ENCODE data around the gene SPIRE1.

Gene SPIRE1

DNA sequence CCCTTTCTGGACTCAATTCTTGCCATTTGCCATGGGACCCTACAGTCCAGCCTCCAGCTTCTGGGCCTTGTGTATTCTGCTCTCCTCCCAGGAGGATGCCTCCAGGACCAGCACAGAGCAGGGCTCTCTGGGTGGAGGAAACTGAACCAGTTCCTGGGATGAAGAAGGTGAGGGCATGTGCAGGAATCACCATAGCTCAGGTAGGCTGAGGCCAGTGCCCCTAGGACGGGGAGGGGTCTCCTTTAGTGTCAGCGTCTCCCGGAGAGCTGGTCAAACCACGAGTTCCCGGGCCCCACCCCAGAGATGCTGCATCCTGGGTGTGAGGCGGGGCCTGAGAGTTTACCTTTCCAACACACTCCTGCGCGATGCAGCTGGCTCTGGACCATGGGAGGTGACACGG lies 256.0 kb downstream of the SPIRE1 start:
- TF ChIP-seq, protein P1, sequence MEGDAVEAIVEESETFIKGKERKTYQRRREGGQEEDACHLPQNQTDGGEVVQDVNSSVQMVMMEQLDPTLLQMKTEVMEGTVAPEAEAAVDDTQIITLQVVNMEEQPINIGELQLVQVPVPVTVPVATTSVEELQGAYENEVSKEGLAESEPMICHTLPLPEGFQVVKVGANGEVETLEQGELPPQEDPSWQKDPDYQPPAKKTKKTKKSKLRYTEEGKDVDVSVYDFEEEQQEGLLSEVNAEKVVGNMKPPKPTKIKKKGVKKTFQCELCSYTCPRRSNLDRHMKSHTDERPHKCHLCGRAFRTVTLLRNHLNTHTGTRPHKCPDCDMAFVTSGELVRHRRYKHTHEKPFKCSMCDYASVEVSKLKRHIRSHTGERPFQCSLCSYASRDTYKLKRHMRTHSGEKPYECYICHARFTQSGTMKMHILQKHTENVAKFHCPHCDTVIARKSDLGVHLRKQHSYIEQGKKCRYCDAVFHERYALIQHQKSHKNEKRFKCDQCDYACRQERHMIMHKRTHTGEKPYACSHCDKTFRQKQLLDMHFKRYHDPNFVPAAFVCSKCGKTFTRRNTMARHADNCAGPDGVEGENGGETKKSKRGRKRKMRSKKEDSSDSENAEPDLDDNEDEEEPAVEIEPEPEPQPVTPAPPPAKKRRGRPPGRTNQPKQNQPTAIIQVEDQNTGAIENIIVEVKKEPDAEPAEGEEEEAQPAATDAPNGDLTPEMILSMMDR (conservative IDR thresholded peaks at IDR 0.05; ENCODE audit: low read depth, low read length): no peak
- DNase-seq (ENCODE audit: low read depth): no peak
- H3K4me3 ChIP-seq (ENCODE audit: low read length): no peak overlapping the region

DNA sequence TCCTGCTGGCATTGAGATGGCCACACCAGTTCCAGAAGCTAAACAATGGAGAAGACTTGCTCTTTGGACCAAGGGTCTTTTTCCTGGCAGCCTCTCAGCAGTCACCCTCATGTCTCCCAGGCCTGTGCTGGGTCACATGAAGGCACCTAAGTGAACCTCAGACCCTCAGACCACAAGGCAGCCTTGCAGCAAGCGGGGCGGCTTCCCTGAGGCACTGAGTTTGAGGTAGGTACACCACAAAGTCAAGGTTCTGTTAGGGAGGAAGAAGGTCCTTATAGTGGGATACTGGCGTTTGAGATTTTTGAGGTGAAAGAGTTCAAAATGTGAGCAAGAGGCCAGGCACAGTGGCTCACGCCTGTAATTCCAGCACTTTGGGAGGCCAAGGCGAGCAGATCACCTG lies 258.7 kb downstream of the SPIRE1 start:
- H3K4me3 ChIP-seq (ENCODE audit: low read length): no peak overlapping the region
- TF ChIP-seq, protein P1 (conservative IDR thresholded peaks at IDR 0.05; ENCODE audit: low read depth, low read length): no peak
- DNase-seq (ENCODE audit: low read depth): no peak

DNA sequence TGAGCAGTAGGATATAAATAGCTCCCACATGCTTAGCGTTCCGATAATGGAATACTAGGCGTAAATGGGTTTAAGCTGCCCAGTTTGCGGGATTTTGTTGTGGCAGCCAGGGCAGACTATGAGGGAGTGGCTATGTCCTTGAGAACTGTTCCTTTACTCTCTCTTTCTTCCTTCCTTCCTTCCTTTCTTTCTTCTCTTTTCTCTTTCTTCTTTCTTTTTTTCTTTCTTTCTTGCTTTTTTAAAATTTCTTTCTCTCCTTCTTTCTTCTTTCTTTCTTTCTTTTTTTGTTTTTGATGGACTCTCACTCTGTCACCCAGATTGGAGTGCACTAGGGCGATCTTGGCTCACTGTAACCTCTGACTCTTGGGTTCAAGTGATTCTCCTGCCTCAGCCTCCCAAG lies 259.3 kb downstream of the SPIRE1 start:
- no peak overlapping the region for H3K4me3 ChIP-seq (ENCODE audit: low read length)
- DNase-seq (ENCODE audit: low read depth): no peak
- TF ChIP-seq, protein P1 (conservative IDR thresholded peaks at IDR 0.05; ENCODE audit: low read depth, low read length): no peak

DNA sequence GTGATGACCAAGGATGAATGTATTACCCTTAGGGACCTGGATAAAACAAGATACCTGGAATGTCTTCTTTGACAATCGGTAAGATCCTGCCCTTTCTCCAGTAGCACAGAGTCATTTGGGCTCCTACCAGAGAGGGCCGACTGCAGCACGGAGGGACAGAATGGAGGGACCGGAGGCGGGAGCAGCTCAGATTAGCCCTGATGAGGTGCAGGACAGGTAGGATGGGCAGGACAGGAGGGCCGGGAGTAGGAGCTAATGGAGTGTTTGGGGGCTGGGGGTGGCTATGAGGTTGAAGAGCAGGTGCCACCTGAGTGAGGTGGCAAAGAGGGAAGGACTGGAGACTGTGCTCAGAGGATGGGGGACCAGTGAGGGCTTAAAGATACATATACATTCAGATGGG lies 260.1 kb downstream of the SPIRE1 start:
- TF ChIP-seq, protein P1 (conservative IDR thresholded peaks at IDR 0.05; ENCODE audit: low read depth, low read length): no peak
- no peak overlapping the region for H3K4me3 ChIP-seq (ENCODE audit: low read length)
- DNase-seq (ENCODE audit: low read depth): no peak

DNA sequence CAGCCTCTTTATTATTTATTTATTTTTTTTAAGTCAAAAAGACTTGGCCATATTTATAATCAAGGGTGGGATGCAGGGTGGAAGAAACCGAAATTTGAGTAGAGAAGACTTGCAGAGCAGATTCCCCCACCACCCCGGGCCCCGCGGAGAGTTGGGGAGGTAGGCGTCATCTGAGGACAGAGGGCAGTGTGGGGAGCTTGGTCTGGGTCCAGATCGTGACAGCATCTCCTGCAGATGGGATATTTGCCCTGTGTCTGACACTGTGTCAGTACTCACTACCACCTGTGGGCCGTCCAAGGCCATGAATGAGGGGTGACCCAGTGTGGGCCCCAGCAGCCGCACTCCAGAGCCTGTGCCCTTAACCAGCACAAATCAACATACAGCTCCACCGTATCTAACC lies 260.7 kb downstream of the SPIRE1 start:
- TF ChIP-seq, protein P1 (conservative IDR thresholded peaks at IDR 0.05; ENCODE audit: low read depth, low read length): no peak
- H3K4me3 ChIP-seq (ENCODE audit: low read length): no peak overlapping the region
- DNase-seq (ENCODE audit: low read depth): no peak
